T-helper 17 cell (primary cell): ENCODE results near the gene IL1RAP. TPM values are rescaled to one million over a fixed set of nuclear protein-coding genes. Genes with fewer than 3 reads are reported as not detected.
"Not testable (repeated sequence)": the region's sequence is repeated elsewhere in the genome, so short reads cannot be mapped to it uniquely, and the experiment has no call there.

Source experiments
- ATAC-seq: fragments of 150-1000 bp; cut with Tn5 transposase; 2 replicates; pipeline ENCODE4 v1.10.0; 2021; ENCODE audit warnings: mild to moderate bottlenecking, moderate library complexity
- DNase-seq, 3 donors: peaks; one replicate each; pipeline versions ENCODE4 v3.0.0 to v3.0.0-alpha.2; 2020 to 2021
- H3K9me3 ChIP-seq: one replicate; pipeline ENCODE4 v1.7.0; 2013; ENCODE audit warnings: low read length, mild to moderate bottlenecking; ENCODE audit not compliant: control insufficient read depth, poor library complexity, severe bottlenecking
- H3K27ac Mint-ChIP-seq: one replicate; pipeline ENCODE4 v1.8.0; 2022; ENCODE audit warnings: mild to moderate bottlenecking, moderate library complexity, mixed read lengths
- H3K27me3 Mint-ChIP-seq: one replicate; pipeline ENCODE4 v1.8.0; 2022; ENCODE audit warnings: mixed read lengths
- H3K36me3 Mint-ChIP-seq: one replicate; pipeline ENCODE4 v1.8.0; 2022; ENCODE audit warnings: low read depth, mixed read lengths
- H3K4me1 Mint-ChIP-seq: one replicate; pipeline ENCODE4 v1.8.0; 2022; ENCODE audit warnings: mild to moderate bottlenecking, mixed read lengths
- H3K4me3 Mint-ChIP-seq: one replicate; pipeline ENCODE4 v1.8.0; 2022; ENCODE audit warnings: mild to moderate bottlenecking, moderate library complexity, mixed read lengths
- total RNA-seq, 4 donors: library from RNA in 2 of 4; stranded (reverse) in 2 of 4; gene quantifications; one replicate each; pipeline ENCODE4 v1.2.3 and lab custom pipeline; 2022 to 2026

Gene IL1RAP
- total RNA-seq, 2 donors from 2014 or later, result 11.3 to 19.2 TPM

DNA sequence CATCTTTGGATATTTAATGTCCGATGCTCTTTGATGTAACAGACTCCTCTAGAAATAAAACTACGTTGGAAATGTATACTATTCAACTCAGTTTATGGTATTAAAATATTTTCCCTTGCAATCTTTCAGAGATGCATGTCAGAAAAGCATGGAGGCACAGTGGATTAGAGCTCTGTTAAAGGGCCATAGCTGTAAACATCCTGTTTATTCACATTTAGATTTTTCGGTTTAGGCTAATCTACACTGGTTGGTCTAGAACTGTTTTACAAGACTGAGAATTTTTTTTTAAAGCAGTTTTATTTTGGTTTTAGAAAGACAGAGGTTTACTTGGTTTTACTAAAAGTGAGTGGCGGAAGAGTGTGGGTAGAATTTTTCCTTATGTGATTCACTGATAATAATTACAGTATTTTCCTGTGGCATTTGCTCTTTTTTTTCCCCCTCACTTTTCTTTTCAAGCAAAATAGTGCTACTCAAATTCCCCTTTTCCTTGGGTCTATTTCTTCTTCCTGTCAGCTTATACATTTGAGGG is 132.1 kb downstream of the IL1RAP start:
- peaks cover 11% of the 10 kb centered on the region for H3K36me3 Mint-ChIP-seq
- H3K4me3 Mint-ChIP-seq, result no peak overlapping the region
- no peak for DNase-seq

DNA sequence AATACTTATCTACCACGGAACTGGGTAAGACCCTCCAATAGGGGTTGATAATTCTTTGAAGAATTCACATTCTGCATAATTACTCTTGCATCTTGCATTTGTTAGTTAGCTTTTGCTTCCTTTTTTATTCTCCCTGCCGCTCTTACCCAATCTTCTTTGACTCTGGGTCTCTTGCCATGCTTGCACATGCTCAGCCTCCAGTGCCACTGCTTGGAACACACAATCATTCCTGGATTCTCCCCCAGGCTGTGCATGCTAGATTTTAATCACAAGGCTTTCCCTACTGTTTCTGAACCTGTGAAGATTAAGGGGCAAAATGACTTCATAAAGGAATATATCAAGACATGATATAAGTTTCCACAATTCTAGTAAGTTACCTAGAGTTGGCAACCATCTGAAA is 133.1 kb downstream of the IL1RAP start:
- no peaks in the 10 kb centered on the region for H3K27me3 Mint-ChIP-seq
- H3K27ac Mint-ChIP-seq, result no peak overlapping the region
- ATAC-seq (no peak), DNase-seq (no peak)
- H3K9me3 ChIP-seq, result no peaks in the 10 kb centered on the region
- peaks cover 1% of the 10 kb centered on the region for H3K4me1 Mint-ChIP-seq
- H3K36me3 Mint-ChIP-seq, result peaks cover 8% of the 10 kb centered on the region
- H3K4me3 Mint-ChIP-seq, result no peak overlapping the region

More for the DNA sequence above, 132.1 kb downstream of the IL1RAP start:
- Mint-ChIP-seq H3K27me3 (no peaks in the 10 kb centered on the region), H3K27ac (no peak overlapping the region), H3K4me1 (peaks cover 2% of the 10 kb centered on the region)
- no peak for ATAC-seq
- H3K9me3 ChIP-seq, result no peaks in the 10 kb centered on the region

DNA sequence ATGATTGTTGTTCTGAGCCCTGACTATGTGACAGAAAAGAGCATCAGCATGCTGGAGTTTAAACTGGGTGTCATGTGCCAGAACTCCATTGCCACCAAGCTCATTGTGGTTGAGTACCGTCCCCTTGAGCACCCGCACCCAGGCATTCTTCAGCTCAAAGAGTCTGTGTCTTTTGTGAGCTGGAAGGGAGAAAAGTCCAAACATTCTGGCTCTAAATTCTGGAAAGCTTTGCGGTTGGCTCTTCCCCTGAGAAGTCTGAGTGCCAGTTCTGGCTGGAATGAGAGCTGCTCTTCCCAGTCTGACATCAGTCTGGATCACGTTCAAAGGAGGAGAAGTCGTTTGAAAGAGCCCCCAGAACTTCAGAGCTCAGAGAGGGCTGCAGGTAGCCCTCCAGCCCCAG is 142.0 kb downstream of the IL1RAP start:
- no peak overlapping the region for H3K27ac Mint-ChIP-seq
- peaks cover 14% of the 10 kb centered on the region for H3K27me3 Mint-ChIP-seq
- no peaks in the 10 kb centered on the region for H3K4me1 Mint-ChIP-seq
- no peak for ATAC-seq
- H3K4me3 Mint-ChIP-seq, result no peak overlapping the region
- H3K9me3 ChIP-seq, result no peaks in the 10 kb centered on the region
- DNase-seq, result no peak
- H3K36me3 Mint-ChIP-seq, result no peaks in the 10 kb centered on the region

- DNase-seq, result no peak
- no peak overlapping the region for H3K27ac Mint-ChIP-seq
- no peaks in the 10 kb centered on the region for H3K4me1 Mint-ChIP-seq
- no peak overlapping the region for H3K4me3 Mint-ChIP-seq
- no peaks in the 10 kb centered on the region for H3K36me3 Mint-ChIP-seq
- peaks cover 14% of the 10 kb centered on the region for H3K27me3 Mint-ChIP-seq
- no peaks in the 10 kb centered on the region for H3K9me3 ChIP-seq
- no peak for ATAC-seq
Observed at GRCh38 chr3:190658106-190658505, 144.2 kb downstream of the IL1RAP start.

DNA sequence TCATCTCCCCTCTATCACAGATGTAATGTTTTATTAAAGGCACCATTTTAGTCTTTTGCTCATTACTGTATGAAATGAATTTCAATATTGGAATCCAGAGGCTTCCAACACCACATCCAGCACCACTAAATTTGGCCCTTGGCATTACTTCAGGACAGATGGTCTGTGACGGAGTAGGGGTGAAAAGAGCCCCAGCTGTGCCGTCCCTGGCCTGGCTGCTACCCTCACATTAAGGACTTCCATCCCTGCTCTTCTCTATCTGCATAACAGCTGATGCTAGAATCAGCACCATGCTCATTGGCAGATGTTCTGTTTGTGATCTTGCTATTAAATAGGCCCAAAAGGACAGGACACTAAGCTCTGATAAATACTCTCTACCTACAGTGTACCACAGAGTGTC is 152.9 kb downstream of the IL1RAP start:
- no peak for DNase-seq
- no peak overlapping the region for H3K27ac Mint-ChIP-seq
- no peak for ATAC-seq

GRCh38 chr3:190671658-190672057 is 157.8 kb downstream of the IL1RAP start:
- Mint-ChIP-seq H3K36me3 (no peaks in the 10 kb centered on the region), H3K27ac (no peak overlapping the region), H3K4me3 (no peak overlapping the region), H3K27me3 (peaks cover 8% of the 10 kb centered on the region), H3K4me1 (no peaks in the 10 kb centered on the region)
- H3K9me3 ChIP-seq, result no peaks in the 10 kb centered on the region
- ATAC-seq, result no peak
- DNase-seq, result no peak

More for the DNA sequence above, 152.9 kb downstream of the IL1RAP start:
- no peaks in the 10 kb centered on the region for H3K9me3 ChIP-seq
- Mint-ChIP-seq H3K4me3 (no peak overlapping the region), H3K27me3 (peaks cover 13% of the 10 kb centered on the region), H3K4me1 (no peaks in the 10 kb centered on the region), H3K36me3 (no peaks in the 10 kb centered on the region)

GRCh38 chr3:190673148-190673547 is 159.3 kb downstream of the IL1RAP start:
- DNase-seq (no peak), ATAC-seq (no peak)
- Mint-ChIP-seq H3K27me3 (peaks cover 6% of the 10 kb centered on the region), H3K36me3 (no peaks in the 10 kb centered on the region), H3K4me1 (no peaks in the 10 kb centered on the region), H3K4me3 (no peak overlapping the region), H3K27ac (no peak overlapping the region)
- H3K9me3 ChIP-seq, result no peaks in the 10 kb centered on the region

- ATAC-seq, result no peak
- H3K4me1 Mint-ChIP-seq, result no peaks in the 10 kb centered on the region
- H3K27me3 Mint-ChIP-seq, result peaks cover 5% of the 10 kb centered on the region
- no peak overlapping the region for H3K27ac Mint-ChIP-seq
- DNase-seq, result no peak
- no peaks in the 10 kb centered on the region for H3K36me3 Mint-ChIP-seq
- H3K9me3 ChIP-seq, result no peaks in the 10 kb centered on the region
- no peak overlapping the region for H3K4me3 Mint-ChIP-seq
Observed at GRCh38 chr3:190676481-190676880, 162.6 kb downstream of the IL1RAP start.

- Mint-ChIP-seq H3K4me3 (no peak overlapping the region), H3K27me3 (peaks cover 5% of the 10 kb centered on the region), H3K4me1 (no peaks in the 10 kb centered on the region), H3K36me3 (no peaks in the 10 kb centered on the region), H3K27ac (no peak overlapping the region)
- DNase-seq, result no peak
- H3K9me3 ChIP-seq, result no peaks in the 10 kb centered on the region
- ATAC-seq, result no peak
Observed at GRCh38 chr3:190677001-190677400, 163.1 kb downstream of the IL1RAP start.

GRCh38 chr3:190677868-190678267 is 164.0 kb downstream of the IL1RAP start:
- not testable (repeated sequence) for H3K4me3 Mint-ChIP-seq, H3K36me3 Mint-ChIP-seq, H3K4me1 Mint-ChIP-seq, ATAC-seq, H3K27ac Mint-ChIP-seq, H3K9me3 ChIP-seq, DNase-seq, H3K27me3 Mint-ChIP-seq

GRCh38 chr3:190680691-190681090 is 166.8 kb downstream of the IL1RAP start:
- H3K27me3 Mint-ChIP-seq, result peaks cover 5% of the 10 kb centered on the region
- H3K4me1 Mint-ChIP-seq, result no peaks in the 10 kb centered on the region
- no peak for ATAC-seq
- H3K9me3 ChIP-seq, result no peaks in the 10 kb centered on the region
- no peaks in the 10 kb centered on the region for H3K36me3 Mint-ChIP-seq
- H3K27ac Mint-ChIP-seq, result no peak overlapping the region
- H3K4me3 Mint-ChIP-seq, result no peak overlapping the region
- no peak for DNase-seq

- no peak overlapping the region for H3K4me3 Mint-ChIP-seq
- no peak for ATAC-seq
- H3K9me3 ChIP-seq, result no peaks in the 10 kb centered on the region
- peaks cover 15% of the 10 kb centered on the region for H3K27me3 Mint-ChIP-seq
- no peak for DNase-seq
- no peak overlapping the region for H3K27ac Mint-ChIP-seq
- H3K36me3 Mint-ChIP-seq, result no peaks in the 10 kb centered on the region
- H3K4me1 Mint-ChIP-seq, result no peaks in the 10 kb centered on the region
Observed at GRCh38 chr3:190684776-190685175, 170.9 kb downstream of the IL1RAP start.

GRCh38 chr3:190686011-190686410 is 172.1 kb downstream of the IL1RAP start:
- no peaks in the 10 kb centered on the region for H3K4me1 Mint-ChIP-seq
- no peak for DNase-seq
- no peaks in the 10 kb centered on the region for H3K36me3 Mint-ChIP-seq
- no peaks in the 10 kb centered on the region for H3K9me3 ChIP-seq
- no peak for ATAC-seq
- H3K27me3 Mint-ChIP-seq, result peaks cover 27% of the 10 kb centered on the region
- H3K27ac Mint-ChIP-seq, result no peak overlapping the region
- no peak overlapping the region for H3K4me3 Mint-ChIP-seq

DNA sequence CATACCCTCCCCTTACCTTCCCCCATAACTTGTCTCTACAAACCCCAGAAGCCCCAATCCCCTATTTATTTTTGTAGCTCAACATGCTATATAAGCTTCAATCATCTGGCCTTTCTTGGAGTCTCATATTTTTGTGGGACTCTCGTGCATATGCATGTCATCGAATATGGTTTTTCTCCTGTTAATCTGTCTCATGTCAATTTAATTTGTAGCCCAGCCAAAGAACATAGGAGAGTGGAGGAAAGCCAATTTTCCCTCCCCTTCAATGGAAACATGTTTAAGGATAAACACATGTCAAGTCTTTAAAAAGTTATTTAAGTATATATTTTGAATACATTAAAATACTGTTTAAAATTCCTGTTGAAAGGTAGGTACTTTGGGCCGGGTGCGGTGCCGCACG is 176.4 kb downstream of the IL1RAP start:
- DNase-seq (no peak), ATAC-seq (no peak)
- Mint-ChIP-seq H3K4me3 (no peak overlapping the region), H3K36me3 (no peaks in the 10 kb centered on the region), H3K4me1 (no peaks in the 10 kb centered on the region), H3K27me3 (peaks cover 22% of the 10 kb centered on the region), H3K27ac (no peak overlapping the region)
- H3K9me3 ChIP-seq, result no peaks in the 10 kb centered on the region
